GM19193 (cell line): ENCODE data around the gene TP73.

Experiments used
- POLR2A ChIP-seq: IDR thresholded peaks from 4 replicates; pipeline ENCODE4 v1.6.1; 2011; ENCODE audit not compliant: insufficient read depth, insufficient read length; ENCODE audit errors: extremely low read depth

Gene TP73

GRCh38 chr1:3640121-3640837 lies 12.0 kb upstream of the TP73 start:
- TF ChIP-seq POLR2A: no peak

GRCh38 chr1:3641046-3641760 lies 11.1 kb upstream of the TP73 start:
- TF ChIP-seq POLR2A: no peak

GRCh38 chr1:3641816-3642215 lies 10.5 kb upstream of the TP73 start:
- TF ChIP-seq POLR2A: no peak

- no peak for TF ChIP-seq POLR2A
Measured at GRCh38 chr1:3642919-3643675, 9.2 kb upstream of the TP73 start.

- TF ChIP-seq POLR2A: no peak
Measured at GRCh38 chr1:3644273-3644672, 8.0 kb upstream of the TP73 start.

- TF ChIP-seq POLR2A: no peak
Measured at GRCh38 chr1:3645247-3645646, 7.1 kb upstream of the TP73 start.

- no peak for TF ChIP-seq POLR2A
Measured at GRCh38 chr1:3645666-3646355, 6.5 kb upstream of the TP73 start.

- no peak for TF ChIP-seq POLR2A
Measured at GRCh38 chr1:3646596-3646995, 5.7 kb upstream of the TP73 start.

GRCh38 chr1:3649342-3650247 lies 2.7 kb upstream of the TP73 start, which contains the start of gene WRAP73:
Gene WRAP73, minus strand, starts transcription at chr1:3650103. Its CDS starts 104 bp downstream, at chr1:3649999.
- TF ChIP-seq POLR2A: peak; percentile 73

GRCh38 chr1:3650248-3651025 lies 1.9 kb upstream of the TP73 start:
- no peak for TF ChIP-seq POLR2A

GRCh38 chr1:3651026-3651929 lies 1.0 kb upstream of the TP73 start:
- TF ChIP-seq POLR2A: no peak
